Mammary epithelial cell (primary cell): ENCODE measurements around the gene GATA2.

Experiments
- EZH2 ChIP-seq: IDR thresholded peaks from 2 replicates; pipeline ENCODE4 v1.6.1; 2012; ENCODE audit warnings: low read length, inconsistent platforms, borderline replicate concordance
- TF ChIP-seq, protein P1 (sequence below), 2 donors: IDR thresholded peaks in 1 of 2; conservative IDR thresholded peaks in 1 of 2; 2 replicates each; pipeline ENCODE4 v1.5.1; 2011 to 2012; ENCODE audit warnings: inconsistent platforms in 2 of 2, low read length in 2 of 2, mild to moderate bottlenecking in 2 of 2, control low read depth in 1 of 2, low read depth in 1 of 2; ENCODE audit not compliant: insufficient read depth in 1 of 2; ENCODE audit errors: extremely low read depth in 1 of 2

DNA sequence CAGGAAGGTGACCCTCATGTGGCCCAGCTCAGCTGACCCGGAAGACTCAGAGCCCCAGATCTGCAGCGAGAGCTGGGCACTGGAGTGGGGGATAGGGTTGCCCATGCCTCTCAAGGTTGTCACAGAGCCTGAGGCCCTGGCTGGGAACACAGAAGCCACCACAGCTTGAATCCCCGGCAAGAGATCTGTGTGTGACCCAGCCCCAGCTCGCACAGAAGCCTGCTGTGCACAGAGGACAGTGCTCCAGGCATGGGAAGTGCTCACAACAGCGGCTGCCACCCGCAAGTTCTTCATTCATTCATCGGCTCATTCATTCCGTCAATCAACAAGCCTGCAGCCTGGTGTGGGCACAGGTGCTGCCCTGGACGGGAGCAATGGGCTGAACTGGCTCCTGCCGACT is 62.7 kb downstream of the GATA2 start:
- no peak for TF ChIP-seq EZH2
- TF ChIP-seq, protein P1, sequence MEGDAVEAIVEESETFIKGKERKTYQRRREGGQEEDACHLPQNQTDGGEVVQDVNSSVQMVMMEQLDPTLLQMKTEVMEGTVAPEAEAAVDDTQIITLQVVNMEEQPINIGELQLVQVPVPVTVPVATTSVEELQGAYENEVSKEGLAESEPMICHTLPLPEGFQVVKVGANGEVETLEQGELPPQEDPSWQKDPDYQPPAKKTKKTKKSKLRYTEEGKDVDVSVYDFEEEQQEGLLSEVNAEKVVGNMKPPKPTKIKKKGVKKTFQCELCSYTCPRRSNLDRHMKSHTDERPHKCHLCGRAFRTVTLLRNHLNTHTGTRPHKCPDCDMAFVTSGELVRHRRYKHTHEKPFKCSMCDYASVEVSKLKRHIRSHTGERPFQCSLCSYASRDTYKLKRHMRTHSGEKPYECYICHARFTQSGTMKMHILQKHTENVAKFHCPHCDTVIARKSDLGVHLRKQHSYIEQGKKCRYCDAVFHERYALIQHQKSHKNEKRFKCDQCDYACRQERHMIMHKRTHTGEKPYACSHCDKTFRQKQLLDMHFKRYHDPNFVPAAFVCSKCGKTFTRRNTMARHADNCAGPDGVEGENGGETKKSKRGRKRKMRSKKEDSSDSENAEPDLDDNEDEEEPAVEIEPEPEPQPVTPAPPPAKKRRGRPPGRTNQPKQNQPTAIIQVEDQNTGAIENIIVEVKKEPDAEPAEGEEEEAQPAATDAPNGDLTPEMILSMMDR (conservative IDR thresholded peaks at IDR 0.05 in 1 of 2, IDR thresholded peaks at IDR 0.05 in 1 of 2; ENCODE audit: extremely low read depth in 1 of 2, insufficient read depth in 1 of 2, low read depth in 1 of 2, low read length in 2 of 2): no peak
